HEK293 (cell line): ENCODE data around the gene AFDN.

Source experiments
- CTCF ChIA-PET: fragments of 350-600 bp; formaldehyde crosslinking; extraction: SDS; loops from one replicate; lab custom pipeline; 2021; ENCODE audit warnings: antibody characterized with exemption; lab: Yijun Ruan, JAX
- POLR2A ChIA-PET: fragments of 300-600 bp; formaldehyde crosslinking; extraction: SDS; loops from one replicate; lab custom pipeline; 2020; ENCODE audit warnings: antibody characterized with exemption, inconsistent platforms; lab: Yijun Ruan, JAX
- H3K27ac ChIP-seq: fragments of 200-500 bp; sonication (Bioruptor generic); 2 replicates; pipeline ENCODE4 v1.5.1; 2014; ENCODE audit warnings: low read depth, low read length, control low read depth, inconsistent platforms; ENCODE audit errors: extremely low read depth
- H3K36me3 ChIP-seq, 2 experiments: fragments of 200-500 bp in 1 of 2; sonication (Bioruptor generic) in 1 of 2; 1 replicate in 1 of 2; 2 replicates in 1 of 2; pipeline ENCODE4 v1.5.1; 2014 to 2017; ENCODE audit warnings: inconsistent platforms in 2 of 2, low read length in 2 of 2; ENCODE audit not compliant: control insufficient read depth in 2 of 2, insufficient read depth in 1 of 2
- H3K4me1 ChIP-seq: fragments of 200-500 bp; sonication (Bioruptor generic); 2 replicates; pipeline ENCODE4 v1.5.1; 2014; ENCODE audit warnings: mild to moderate bottlenecking, low read length, inconsistent platforms; ENCODE audit not compliant: control insufficient read depth, insufficient read depth
- H3K4me3 ChIP-seq: 2 replicates; pipeline ENCODE4 v1.5.1; 2011; ENCODE audit warnings: low read depth, mild to moderate bottlenecking, control low read depth, low read length, moderate library complexity
- H3K9me3 ChIP-seq: fragments of 200-500 bp; sonication (Bioruptor generic); 2 replicates; pipeline ENCODE4 v1.5.1; 2014; ENCODE audit warnings: low read depth, low read length, inconsistent platforms; ENCODE audit not compliant: control insufficient read depth, insufficient read depth
- MYNN ChIP-seq: fragments of 450-650 bp; formaldehyde crosslinking; IDR thresholded peaks from 2 replicates; pipeline ENCODE4 v1.5.1; 2016; ENCODE audit warnings: missing biosample characterization, missing genetic modification characterization, borderline replicate concordance
- OSR2 ChIP-seq: fragments of 450-650 bp; formaldehyde crosslinking; IDR thresholded peaks from 2 replicates; pipeline ENCODE4 v1.5.1; 2016; ENCODE audit warnings: missing biosample characterization, missing genetic modification characterization
- PRDM1 ChIP-seq: fragments of 450-650 bp; formaldehyde crosslinking; IDR thresholded peaks from 2 replicates; pipeline ENCODE4; 2016; ENCODE audit warnings: missing biosample characterization, missing genetic modification characterization
- SCRT1 ChIP-seq: fragments of 450-650 bp; formaldehyde crosslinking; IDR thresholded peaks from 2 replicates; pipeline ENCODE4 v1.5.1; 2016; ENCODE audit warnings: missing biosample characterization, missing genetic modification characterization, borderline replicate concordance
- SCRT2 ChIP-seq: fragments of 450-650 bp; formaldehyde crosslinking; IDR thresholded peaks from 2 replicates; pipeline ENCODE4 v1.5.1; 2016; ENCODE audit warnings: missing biosample characterization, missing genetic modification characterization
- SP7 ChIP-seq: fragments of 450-650 bp; formaldehyde crosslinking; IDR thresholded peaks from 2 replicates; pipeline ENCODE4 v1.5.1; 2016; ENCODE audit warnings: missing biosample characterization, missing genetic modification characterization
- ZIC2 ChIP-seq: fragments of 450-650 bp; formaldehyde crosslinking; IDR thresholded peaks from 2 replicates; pipeline ENCODE4 v1.5.1; 2016; ENCODE audit warnings: missing biosample characterization, missing genetic modification characterization
- ZNF10 ChIP-seq: fragments of 450-650 bp; formaldehyde crosslinking; IDR thresholded peaks from 2 replicates; pipeline ENCODE4 v1.5.1; 2017; ENCODE audit warnings: missing biosample characterization, missing genetic modification characterization
- ZNF549 ChIP-seq: fragments of 450-650 bp; IDR thresholded peaks from 2 replicates; pipeline ENCODE4 v1.5.1; 2018; ENCODE audit warnings: missing biosample characterization, missing genetic modification characterization, mild to moderate bottlenecking, inconsistent platforms, moderate library complexity
- ZNF560 ChIP-seq: fragments of 450-650 bp; formaldehyde crosslinking; IDR thresholded peaks from 2 replicates; pipeline ENCODE4 v1.5.1; 2017; ENCODE audit warnings: missing biosample characterization, missing genetic modification characterization, borderline replicate concordance
- ZNF76 ChIP-seq: fragments of 450-650 bp; formaldehyde crosslinking; IDR thresholded peaks from 2 replicates; pipeline ENCODE4; 2016; ENCODE audit warnings: low read depth, missing biosample characterization, missing genetic modification characterization, borderline replicate concordance
- ZSCAN23 ChIP-seq: fragments of 450-650 bp; formaldehyde crosslinking; IDR thresholded peaks from 2 replicates; pipeline ENCODE4 v1.5.1; 2016; ENCODE audit warnings: missing biosample characterization, missing genetic modification characterization
- TF ChIP-seq, protein P1 (sequence below): fragments of 450-650 bp; formaldehyde crosslinking; IDR thresholded peaks from 2 replicates; pipeline ENCODE4 v1.5.1; 2016; ENCODE audit warnings: missing biosample characterization, missing genetic modification characterization
- TF ChIP-seq, protein P2 (sequence below): fragments of 450-650 bp; formaldehyde crosslinking; IDR thresholded peaks from 2 replicates; pipeline ENCODE4 v1.5.1; 2016; ENCODE audit warnings: missing biosample characterization, missing genetic modification characterization
- TF ChIP-seq, protein P3 (sequence below): fragments of 450-650 bp; formaldehyde crosslinking; optimal IDR thresholded peaks from 2 replicates; pipeline ENCODE3; 2016; ENCODE audit warnings: missing biosample characterization, mild to moderate bottlenecking, missing genetic modification characterization
- TF ChIP-seq, protein P4 (sequence below): fragments of 450-650 bp; formaldehyde crosslinking; IDR thresholded peaks from 2 replicates; pipeline ENCODE4 v1.5.1; 2016; ENCODE audit warnings: missing biosample characterization, missing genetic modification characterization
- TF ChIP-seq, protein P5 (sequence below): fragments of 450-650 bp; formaldehyde crosslinking; IDR thresholded peaks from 2 replicates; pipeline ENCODE4 v1.5.1; 2016; ENCODE audit warnings: missing biosample characterization, missing genetic modification characterization, borderline replicate concordance

AFDN gene

DNA sequence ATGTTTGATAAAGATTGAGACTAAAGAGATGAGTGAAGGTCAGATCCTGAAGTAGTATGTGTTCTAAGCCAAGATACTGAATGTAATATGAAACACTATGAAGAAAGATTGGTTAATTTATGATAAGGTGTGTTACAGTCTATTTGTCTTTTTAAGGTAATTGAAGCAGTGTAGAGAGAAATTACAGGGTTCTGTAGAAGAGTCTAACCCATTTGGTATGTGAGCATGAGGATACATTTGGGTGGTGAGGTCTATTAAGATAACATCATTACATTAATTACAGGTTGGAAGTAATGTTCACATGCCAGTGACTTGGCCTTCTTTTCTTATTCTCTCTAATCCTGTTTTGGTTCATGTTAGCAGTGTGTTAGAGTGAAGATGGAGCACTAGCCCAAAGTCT lies 61.4 kb downstream of the AFDN start:
- no peaks in the 10 kb centered on the region for H3K9me3 ChIP-seq
- TF ChIP-seq, protein P1, sequence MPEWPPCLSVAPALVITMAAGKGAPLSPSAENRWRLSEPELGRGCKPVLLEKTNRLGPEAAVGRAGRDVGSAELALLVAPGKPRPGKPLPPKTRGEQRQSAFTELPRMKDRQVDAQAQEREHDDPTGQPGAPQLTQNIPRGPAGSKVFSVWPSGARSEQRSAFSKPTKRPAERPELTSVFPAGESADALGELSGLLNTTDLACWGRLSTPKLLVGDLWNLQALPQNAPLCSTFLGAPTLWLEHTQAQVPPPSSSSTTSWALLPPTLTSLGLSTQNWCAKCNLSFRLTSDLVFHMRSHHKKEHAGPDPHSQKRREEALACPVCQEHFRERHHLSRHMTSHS (tag by site-specific recombination), result no peak
- peak; percentile 97 for TF ChIP-seq SP7 (tag by site-specific recombination)
- TF ChIP-seq, all 188 proteins: peak for 1
- ChIA-PET POLR2A (no interaction called here), CTCF (no interaction called here)
- peaks cover 7 to 81% of the 10 kb centered on the region in 2 experiments; a peak in 2 of 3 replicates for H3K36me3 ChIP-seq
- H3K27ac ChIP-seq, result no peak overlapping the region
- H3K4me3 ChIP-seq, result no peak overlapping the region
- H3K4me1 ChIP-seq, result no peaks in the 10 kb centered on the region

DNA sequence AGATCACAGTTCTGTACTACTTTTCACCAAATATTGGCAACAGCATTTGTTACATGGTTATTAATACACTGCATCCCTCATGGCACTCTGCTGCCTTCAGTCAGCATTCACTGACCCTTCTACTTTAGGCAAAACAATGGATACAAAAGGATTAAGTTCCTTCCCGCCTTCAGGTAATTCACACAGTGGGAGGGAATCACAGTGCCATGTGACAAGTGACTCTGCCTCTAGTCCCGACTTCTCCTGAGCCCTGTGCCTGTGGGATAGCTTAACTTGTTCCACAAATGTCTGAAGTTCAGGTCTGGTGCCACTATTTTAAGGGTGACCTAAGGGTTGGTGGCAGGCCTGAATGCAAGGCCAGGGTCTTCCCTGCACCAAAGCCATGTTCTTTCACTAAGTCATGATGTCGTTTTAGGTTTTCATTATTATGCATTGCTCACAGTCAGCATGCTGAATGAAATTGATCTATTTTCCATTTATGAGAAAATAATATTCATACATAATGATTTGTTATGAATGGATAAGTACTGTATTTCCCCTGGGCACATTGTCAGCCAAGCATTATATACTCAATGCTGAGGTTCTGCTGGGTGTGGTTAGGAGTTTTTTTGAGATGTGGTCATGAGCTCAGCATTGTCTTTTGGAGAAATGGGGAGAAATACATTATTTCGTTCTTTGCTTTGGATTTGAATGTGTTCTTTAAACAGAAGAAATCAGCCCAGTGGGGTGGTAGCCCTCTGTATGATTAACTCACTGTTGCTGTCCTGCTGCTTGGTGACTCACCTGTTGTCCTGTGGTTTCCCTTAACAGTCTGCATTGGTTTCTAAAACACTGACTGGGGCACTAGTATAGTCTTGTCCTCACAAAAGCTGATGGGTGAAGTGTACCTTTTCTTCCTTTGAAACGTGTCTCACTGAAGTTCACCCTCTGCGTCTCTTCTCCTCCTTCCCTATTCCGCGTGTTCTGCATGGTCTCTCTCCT lies 66.4 kb downstream of the AFDN start:
- Histone ChIP-seq H3K4me1 (no peaks in the 10 kb centered on the region), H3K27ac (no peak overlapping the region), H3K4me3 (no peak overlapping the region), H3K36me3 (peaks cover 13 to 89% of the 10 kb centered on the region in 2 experiments), H3K9me3 (no peaks in the 10 kb centered on the region)
- ChIA-PET CTCF (interaction anchor here (0.9 to 1.2 kb wide), 3 partner anchors 7 to 409 kb away, joined by 3 read pairs; no protein-coding TSS in a partner anchor), POLR2A (interaction anchor here (2.1 kb wide), 1 partner anchor 65 kb away, joined by 5 read pairs; no protein-coding TSS in a partner anchor)
- TF ChIP-seq ZNF10 (tag by site-specific recombination) (no peak), MYNN (tag by site-specific recombination) (no peak), ZIC2 (tag by site-specific recombination) (peak; percentile 78), PRDM1 (0 out of 2 replicates have a peak, but pooled peaks have one; percentile 14), ZNF549 (no peak), ZNF560 (tag by site-specific recombination) (no peak), SCRT2 (tag by site-specific recombination) (peak; percentile 93), OSR2 (tag by site-specific recombination) (0 out of 2 replicates have a peak, but pooled peaks have one; percentile 17), ZSCAN23 (no peak), ZNF76 (tag by site-specific recombination) (no peak), SCRT1 (0 out of 2 replicates have a peak, but pooled peaks have one; percentile 23)
- TF ChIP-seq, protein P1 (tag by site-specific recombination), result no peak
- TF ChIP-seq, protein P2, sequence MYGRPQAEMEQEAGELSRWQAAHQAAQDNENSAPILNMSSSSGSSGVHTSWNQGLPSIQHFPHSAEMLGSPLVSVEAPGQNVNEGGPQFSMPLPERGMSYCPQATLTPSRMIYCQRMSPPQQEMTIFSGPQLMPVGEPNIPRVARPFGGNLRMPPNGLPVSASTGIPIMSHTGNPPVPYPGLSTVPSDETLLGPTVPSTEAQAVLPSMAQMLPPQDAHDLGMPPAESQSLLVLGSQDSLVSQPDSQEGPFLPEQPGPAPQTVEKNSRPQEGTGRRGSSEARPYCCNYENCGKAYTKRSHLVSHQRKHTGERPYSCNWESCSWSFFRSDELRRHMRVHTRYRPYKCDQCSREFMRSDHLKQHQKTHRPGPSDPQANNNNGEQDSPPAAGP (tag by site-specific recombination), result no peak
- TF ChIP-seq, protein P3, sequence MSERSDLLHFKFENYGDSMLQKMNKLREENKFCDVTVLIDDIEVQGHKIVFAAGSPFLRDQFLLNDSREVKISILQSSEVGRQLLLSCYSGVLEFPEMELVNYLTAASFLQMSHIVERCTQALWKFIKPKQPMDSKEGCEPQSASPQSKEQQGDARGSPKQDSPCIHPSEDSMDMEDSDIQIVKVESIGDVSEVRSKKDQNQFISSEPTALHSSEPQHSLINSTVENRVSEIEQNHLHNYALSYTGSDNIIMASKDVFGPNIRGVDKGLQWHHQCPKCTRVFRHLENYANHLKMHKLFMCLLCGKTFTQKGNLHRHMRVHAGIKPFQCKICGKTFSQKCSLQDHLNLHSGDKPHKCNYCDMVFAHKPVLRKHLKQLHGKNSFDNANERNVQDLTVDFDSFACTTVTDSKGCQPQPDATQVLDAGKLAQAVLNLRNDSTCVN (tag by site-specific recombination), result no peak
- TF ChIP-seq, protein P4, sequence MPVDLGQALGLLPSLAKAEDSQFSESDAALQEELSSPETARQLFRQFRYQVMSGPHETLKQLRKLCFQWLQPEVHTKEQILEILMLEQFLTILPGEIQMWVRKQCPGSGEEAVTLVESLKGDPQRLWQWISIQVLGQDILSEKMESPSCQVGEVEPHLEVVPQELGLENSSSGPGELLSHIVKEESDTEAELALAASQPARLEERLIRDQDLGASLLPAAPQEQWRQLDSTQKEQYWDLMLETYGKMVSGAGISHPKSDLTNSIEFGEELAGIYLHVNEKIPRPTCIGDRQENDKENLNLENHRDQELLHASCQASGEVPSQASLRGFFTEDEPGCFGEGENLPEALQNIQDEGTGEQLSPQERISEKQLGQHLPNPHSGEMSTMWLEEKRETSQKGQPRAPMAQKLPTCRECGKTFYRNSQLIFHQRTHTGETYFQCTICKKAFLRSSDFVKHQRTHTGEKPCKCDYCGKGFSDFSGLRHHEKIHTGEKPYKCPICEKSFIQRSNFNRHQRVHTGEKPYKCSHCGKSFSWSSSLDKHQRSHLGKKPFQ (tag by site-specific recombination), result no peak
- TF ChIP-seq, protein P5, sequence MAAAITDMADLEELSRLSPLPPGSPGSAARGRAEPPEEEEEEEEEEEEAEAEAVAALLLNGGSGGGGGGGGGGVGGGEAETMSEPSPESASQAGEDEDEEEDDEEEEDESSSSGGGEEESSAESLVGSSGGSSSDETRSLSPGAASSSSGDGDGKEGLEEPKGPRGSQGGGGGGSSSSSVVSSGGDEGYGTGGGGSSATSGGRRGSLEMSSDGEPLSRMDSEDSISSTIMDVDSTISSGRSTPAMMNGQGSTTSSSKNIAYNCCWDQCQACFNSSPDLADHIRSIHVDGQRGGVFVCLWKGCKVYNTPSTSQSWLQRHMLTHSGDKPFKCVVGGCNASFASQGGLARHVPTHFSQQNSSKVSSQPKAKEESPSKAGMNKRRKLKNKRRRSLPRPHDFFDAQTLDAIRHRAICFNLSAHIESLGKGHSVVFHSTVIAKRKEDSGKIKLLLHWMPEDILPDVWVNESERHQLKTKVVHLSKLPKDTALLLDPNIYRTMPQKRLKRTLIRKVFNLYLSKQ (tag by site-specific recombination), result no peak
